ENCODE measurements around the gene OR5L1. TPM values are rescaled to one million over a fixed set of nuclear protein-coding genes. Genes with fewer than 3 reads are reported as not detected.
A peak's percentile ranks its signal among the peaks of the same experiment; 100 is the strongest.

The OR5L1 gene
- not detected for total RNA-seq

DNA sequence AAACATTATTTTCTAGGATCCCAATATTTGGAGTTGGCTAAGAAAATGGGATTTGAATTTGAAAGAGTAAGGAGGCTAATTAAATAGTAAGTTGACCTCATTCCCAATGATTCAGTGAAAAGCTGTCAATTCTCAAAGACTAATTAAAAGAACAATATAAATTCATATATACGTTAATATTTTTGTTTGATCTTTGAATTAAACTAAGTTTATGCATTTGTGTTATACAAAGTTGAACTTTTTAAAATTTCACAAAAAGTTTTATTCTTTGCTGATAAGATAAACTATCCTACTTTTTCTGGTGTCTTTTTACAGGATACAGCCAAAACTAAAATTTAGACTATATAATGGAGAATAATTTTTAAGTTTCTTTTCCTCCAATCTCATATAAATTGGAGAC is at the start of gene OR5L1:
TSS of gene OR5L1 (plus strand) at position 301 of the 400 bp plus-strand sequence. CDS start 100 bp downstream, outside the sequence.
- FAIRE-seq (no peak), DNase-seq (ENCODE audit: low spot score in 2 of 2) (no peak)

DNA sequence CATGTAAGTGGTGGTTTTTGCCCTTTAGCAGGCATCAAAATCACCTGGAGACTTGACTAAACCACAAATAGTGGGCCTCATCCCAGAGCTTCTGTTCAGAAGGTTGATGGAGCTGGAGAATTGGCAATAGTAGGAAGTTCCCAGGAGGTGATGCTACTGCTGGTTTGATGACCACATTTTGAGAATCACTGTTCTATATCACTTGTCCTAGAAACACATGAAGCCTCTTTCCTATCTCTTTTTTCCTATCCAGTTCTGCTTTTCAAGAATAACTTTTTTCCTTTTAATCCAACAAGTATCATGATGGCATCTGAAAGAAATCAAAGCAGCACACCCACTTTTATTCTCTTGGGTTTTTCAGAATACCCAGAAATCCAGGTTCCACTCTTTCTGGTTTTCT is 38.0 kb upstream of the OR5L1 start, which contains the start of gene OR5D13:
TSS of gene OR5D13 (plus strand) at position 301 of the 400 bp plus-strand sequence. CDS start at position 301, 0 bp downstream.
- DNase-seq (ENCODE audit: low spot score in 2 of 2) (no peak), FAIRE-seq (no peak)

DNA sequence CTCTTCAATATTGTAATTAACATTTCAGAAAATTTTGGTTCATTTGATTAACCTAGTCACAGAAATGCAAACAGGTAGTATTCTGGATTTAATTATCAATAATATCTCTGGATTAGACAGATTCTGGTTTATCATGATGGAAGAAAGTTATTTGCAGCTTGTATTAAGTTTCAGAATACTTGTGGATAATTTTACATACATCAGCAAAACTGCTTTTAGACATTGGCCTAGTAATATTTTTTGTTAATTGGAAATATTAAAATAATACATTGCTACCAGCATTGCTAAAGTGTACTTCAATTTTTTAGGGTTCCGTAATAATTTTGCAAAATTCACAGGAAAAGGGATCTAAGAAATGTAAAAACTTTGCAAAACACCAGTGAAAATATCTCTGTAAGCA is 19.6 kb upstream of the OR5L1 start:
- no peak for FAIRE-seq
- no peak for DNase-seq (ENCODE audit: low spot score in 2 of 2)

DNA sequence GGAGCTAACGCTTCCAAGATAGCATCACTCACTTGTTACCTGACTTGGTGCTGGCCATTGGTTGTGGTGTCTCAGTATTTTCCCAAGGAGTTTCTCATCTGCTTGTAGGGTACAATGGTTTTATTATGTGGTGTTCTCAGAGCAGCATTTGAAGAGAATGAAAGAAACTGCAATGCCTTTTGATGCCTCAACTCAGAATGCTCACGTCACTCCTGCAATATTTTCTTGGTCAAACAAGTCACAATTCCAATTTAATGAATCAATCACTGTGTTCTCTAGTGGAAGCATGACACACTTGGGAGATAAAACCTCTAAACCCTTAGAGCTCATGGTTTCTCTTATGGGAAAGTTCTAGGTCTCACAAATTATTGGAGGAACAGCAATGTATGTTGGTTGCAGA is 17.8 kb upstream of the OR5L1 start:
- DNase-seq (ENCODE audit: low spot score in 2 of 2) = no peak
- no peak for FAIRE-seq

DNA sequence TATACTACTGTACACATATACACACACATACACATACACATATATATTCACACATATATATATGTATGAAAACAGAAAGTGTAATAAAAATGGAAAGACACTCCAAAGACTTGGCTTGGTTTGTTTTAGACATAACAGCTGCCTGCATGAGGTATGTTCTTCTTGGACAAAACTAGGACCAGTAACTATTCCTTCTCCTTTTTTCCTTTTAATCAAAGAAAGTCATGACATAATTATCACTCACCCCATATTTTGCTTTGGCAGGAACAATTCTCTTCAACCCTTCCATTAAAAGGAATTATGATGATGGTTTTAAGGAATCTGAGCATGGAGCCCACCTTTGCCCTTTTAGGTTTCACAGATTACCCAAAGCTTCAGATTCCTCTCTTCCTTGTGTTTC is 15.9 kb upstream of the OR5L1 start, which contains the start of gene OR5D14:
TSS of gene OR5D14 (plus strand) at position 301 of the 400 bp plus-strand sequence. CDS start at position 301, 0 bp downstream.
- FAIRE-seq = no peak
- no peak for DNase-seq (ENCODE audit: low spot score in 2 of 2)

DNA sequence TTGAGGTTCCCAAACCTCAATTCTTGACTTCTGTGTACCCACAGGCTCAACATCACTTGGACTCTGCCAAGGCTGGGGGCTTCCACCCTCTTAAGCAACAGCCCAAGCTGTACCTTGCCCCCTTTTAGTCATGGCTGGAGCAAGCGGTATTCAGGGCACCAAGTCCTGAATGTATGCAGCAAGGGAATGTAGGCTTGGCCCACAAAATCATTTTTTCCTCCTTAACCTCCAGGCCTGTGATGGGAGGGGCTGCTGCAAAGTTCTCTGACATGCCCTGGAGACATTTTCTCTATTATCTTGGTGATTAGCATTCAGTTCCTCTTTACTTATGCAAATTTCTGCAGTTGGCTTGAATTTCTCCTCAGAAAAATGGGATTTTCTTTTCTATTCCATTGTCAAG is 4.9 kb upstream of the OR5L1 start:
- FAIRE-seq (no peak), DNase-seq (ENCODE audit: low spot score in 2 of 2) (no peak)

DNA sequence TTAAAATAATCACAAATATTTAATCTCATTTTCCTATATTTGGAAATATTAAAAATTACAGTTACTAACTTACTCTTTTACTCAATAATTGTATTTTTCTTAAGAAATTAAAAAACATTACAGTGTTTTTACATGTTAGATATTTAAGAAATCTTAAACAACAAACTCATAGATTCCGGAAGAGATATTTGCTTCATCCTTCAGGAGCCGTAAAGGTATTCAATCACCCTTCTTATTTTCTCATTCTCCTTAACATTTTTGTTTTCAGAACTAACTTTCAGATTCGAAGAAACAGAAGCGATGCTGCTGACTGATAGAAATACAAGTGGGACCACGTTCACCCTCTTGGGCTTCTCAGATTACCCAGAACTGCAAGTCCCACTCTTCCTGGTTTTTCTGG is 8.2 kb downstream of the OR5L1 start, which contains the start of gene OR5D18:
TSS of gene OR5D18 (plus strand) at position 301 of the 400 bp plus-strand sequence. CDS start at position 301, 0 bp downstream.
- FAIRE-seq (peak; percentile 43), DNase-seq (ENCODE audit: low spot score in 2 of 2) (no peak)

DNA sequence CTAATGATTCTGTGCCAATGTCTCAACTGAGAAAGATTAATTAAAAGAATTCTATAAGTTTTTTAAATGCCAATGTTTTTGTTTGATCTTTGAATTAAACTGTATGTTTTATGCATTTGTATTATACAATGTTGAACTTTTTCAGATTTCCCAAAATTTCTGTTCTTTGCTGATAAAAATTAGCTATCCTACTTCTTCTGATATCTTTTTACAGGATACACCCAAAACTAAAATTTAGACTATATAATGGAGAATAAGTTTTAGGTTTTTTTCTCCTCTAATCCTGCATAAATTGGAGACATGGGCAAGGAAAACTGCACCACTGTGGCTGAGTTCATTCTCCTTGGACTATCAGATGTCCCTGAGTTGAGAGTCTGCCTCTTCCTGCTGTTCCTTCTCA is 15.8 kb downstream of the OR5L1 start, which contains the start of gene OR5L2:
TSS of gene OR5L2 (plus strand) at position 301 of the 400 bp plus-strand sequence. CDS start at position 301, 0 bp downstream.
- no peak for DNase-seq (ENCODE audit: low spot score in 2 of 2)
- no peak for FAIRE-seq

DNA sequence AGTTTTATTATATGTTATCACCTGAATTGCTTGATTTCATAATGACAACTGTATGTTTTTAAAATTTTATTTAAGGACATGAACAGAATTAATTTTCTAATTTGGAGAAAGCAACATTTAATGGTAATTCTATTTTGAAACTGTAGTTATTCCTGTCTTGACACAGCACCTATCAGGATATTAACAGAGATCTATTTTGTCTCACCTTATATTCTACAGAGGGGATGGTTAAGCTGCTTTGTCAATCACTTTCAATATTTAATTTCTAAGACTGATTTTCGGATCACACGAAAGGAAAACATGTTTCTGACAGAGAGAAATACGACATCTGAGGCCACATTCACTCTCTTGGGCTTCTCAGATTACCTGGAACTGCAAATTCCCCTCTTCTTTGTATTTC is 27.3 kb downstream of the OR5L1 start, which contains the start of gene OR5D16:
TSS of gene OR5D16 (plus strand) at position 301 of the 400 bp plus-strand sequence. CDS start at position 301, 0 bp downstream.
- FAIRE-seq (no peak), DNase-seq (ENCODE audit: low spot score in 2 of 2) (no peak)

DNA sequence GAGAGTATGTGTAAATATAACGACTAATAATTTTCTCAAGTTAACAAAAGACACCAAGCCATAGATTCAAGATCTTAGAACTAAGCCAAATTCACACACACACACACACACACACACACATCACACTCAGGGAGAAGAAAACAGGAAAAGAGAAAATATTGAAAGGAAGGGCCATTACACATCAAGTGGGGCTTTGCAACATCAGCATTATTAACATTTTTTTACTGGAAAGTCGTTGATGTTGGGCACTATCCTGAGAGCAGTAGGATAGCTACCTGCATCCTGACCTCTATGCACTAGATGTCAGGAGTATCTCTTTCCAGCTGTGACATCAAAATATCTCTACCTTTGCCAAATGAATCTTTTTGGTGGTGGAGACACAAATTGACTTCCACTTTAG is 36.3 kb downstream of the OR5L1 start:
- no peak for FAIRE-seq
- DNase-seq (ENCODE audit: low spot score in 2 of 2) = no peak

DNA sequence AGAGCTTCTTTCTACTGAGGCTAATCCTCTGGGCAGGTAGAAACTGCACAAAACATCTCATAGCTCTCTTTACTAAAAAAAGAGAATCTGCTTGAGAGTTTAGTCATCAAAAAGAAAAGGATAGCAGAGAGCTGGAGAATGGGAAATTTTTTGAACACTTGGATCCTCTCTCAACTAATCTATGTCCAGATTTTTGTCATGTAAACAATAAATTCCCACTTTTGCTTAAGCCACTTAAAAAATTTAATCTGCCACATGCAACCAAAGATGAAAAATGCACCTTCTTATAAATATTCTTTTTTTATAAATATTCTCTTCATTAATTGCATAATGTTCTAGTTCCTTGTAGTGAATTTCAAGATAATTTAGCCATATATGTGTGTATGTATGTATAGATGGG is 37.9 kb downstream of the OR5L1 start:
- DNase-seq (ENCODE audit: low spot score in 2 of 2) (no peak), FAIRE-seq (no peak)

DNA sequence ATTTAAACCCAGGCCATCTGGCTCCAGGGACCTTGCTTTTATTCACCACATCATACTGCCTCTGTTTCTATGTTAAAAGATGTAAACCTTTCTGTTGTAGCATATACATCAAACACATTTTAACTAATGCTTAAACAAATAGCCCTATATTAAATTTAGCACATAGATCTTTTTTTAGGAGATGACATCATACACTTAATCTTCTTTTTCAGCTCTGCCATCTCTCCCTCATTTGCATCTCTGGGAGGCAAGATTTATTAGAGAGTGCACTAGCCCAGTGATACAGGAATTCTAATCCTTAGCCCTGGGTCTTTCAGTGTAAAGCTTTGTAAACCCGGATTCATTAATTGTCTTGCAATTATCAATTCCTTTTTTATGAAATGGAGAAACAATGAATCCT is 41.0 kb downstream of the OR5L1 start:
- FAIRE-seq = no peak
- DNase-seq (ENCODE audit: low spot score in 2 of 2) = no peak

DNA sequence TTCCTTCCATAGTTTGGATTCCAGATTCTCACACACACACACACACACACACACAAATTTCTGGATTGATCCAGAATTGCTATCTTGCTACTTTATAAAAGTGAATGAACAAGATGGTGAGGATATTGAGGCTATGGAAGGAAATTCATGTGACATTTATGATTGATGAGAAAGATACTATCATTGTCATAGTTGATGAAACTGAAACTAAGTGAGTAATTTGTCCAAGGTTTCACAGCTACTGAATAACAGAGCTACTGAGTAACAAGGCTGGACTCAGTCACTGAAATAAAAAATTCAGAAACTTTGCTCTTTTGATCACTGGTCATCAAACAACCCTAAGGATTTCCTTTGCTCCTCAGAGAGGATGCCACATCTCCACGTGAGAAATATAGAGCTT is 43.5 kb downstream of the OR5L1 start:
- FAIRE-seq (no peak), DNase-seq (ENCODE audit: low spot score in 2 of 2) (no peak)

Other genes starting within 250 kb of the OR5L1 start
- not detected for gene OR4C16, start 239.2 kb upstream of the OR5L1 start, total RNA-seq
- not detected for gene OR4C11, start 203.7 kb upstream of the OR5L1 start, total RNA-seq
- gene OR4P4, start 176.3 kb upstream of the OR5L1 start, total RNA-seq = not detected
- gene OR4S2, start 163.0 kb upstream of the OR5L1 start, total RNA-seq = not detected
- gene OR4C6, start 149.2 kb upstream of the OR5L1 start, total RNA-seq = not detected
- not detected for gene OR5D13, start 37.9 kb upstream of the OR5L1 start, total RNA-seq
- gene OR5D14, start 15.8 kb upstream of the OR5L1 start, total RNA-seq = not detected
- gene OR5D18, start 8.3 kb downstream of the OR5L1 start, total RNA-seq = not detected
- gene OR5L2, start 15.9 kb downstream of the OR5L1 start, total RNA-seq = not detected
- not detected for gene OR5D16, start 27.4 kb downstream of the OR5L1 start, total RNA-seq
- not detected for gene TRIM51, start 71.9 kb downstream of the OR5L1 start, total RNA-seq
- gene OR5W2, start 103.2 kb downstream of the OR5L1 start, total RNA-seq = not detected
- gene OR5I1, start 125.0 kb downstream of the OR5L1 start, total RNA-seq = not detected
- not detected for gene OR10AG1, start 158.6 kb downstream of the OR5L1 start, total RNA-seq
- not detected for gene OR5F1, start 183.3 kb downstream of the OR5L1 start, total RNA-seq
- gene OR5AS1, start 216.3 kb downstream of the OR5L1 start, total RNA-seq = not detected